ENCODE results near the gene C14orf39.
"Not testable (repeated sequence)": the region's sequence is repeated elsewhere in the genome, so short reads cannot be mapped to it uniquely, and the experiment has no call there.

C14orf39 gene

GRCh38 chr14:60485057-60485597 lies 736 bp downstream of the C14orf39 start:
- no peak for DNase-seq (ENCODE audit: extremely low spot score)
- ChIA-PET POLR2A (no interaction called here), CTCF (interaction anchor here (0.6 kb wide), 1 partner anchor 135 kb away, joined by 3 read pairs; no protein-coding TSS in a partner anchor)
- TF ChIP-seq NFRKB (IDR thresholded peaks at IDR 0.05), result no peak
- no peak for TF ChIP-seq FOXA1 (IDR thresholded peaks at IDR 0.05)
- TF ChIP-seq TARDBP (IDR thresholded peaks at IDR 0.05), result no peak
- no peak for TF ChIP-seq CTBP1 (IDR thresholded peaks at IDR 0.05; ENCODE audit: borderline replicate concordance)
- no peak for TF ChIP-seq SUZ12 (IDR thresholded peaks at IDR 0.05)
- TF ChIP-seq ELF4 (IDR thresholded peaks at IDR 0.05), result no peak
- TF ChIP-seq FOXM1 (IDR thresholded peaks at IDR 0.05; ENCODE audit: borderline replicate concordance), result no peak
- TF ChIP-seq HDGF (IDR thresholded peaks at IDR 0.05; ENCODE audit: borderline replicate concordance), result no peak
- no peak for TF ChIP-seq SP1 (IDR thresholded peaks at IDR 0.05)
- TF ChIP-seq ZNF384 (IDR thresholded peaks at IDR 0.05), result no peak
- no peak for TF ChIP-seq LEF1 (IDR thresholded peaks at IDR 0.05; ENCODE audit: borderline replicate concordance)
- TF ChIP-seq L3MBTL2 (conservative IDR thresholded peaks at IDR 0.05), result no peak
- TF ChIP-seq BHLHE40 (IDR thresholded peaks at IDR 0.05; ENCODE audit: borderline replicate concordance), result no peak
- no peak for TF ChIP-seq PKNOX1 (IDR thresholded peaks at IDR 0.05)
- TF ChIP-seq FOXK2 (IDR thresholded peaks at IDR 0.05), result no peak
- TF ChIP-seq ARNT (IDR thresholded peaks at IDR 0.05), result no peak

GRCh38 chr14:60482743-60483142 lies 3.1 kb downstream of the C14orf39 start:
- DNase-seq (ENCODE audit: extremely low spot score), result no peak
- ChIA-PET CTCF (no interaction called here), POLR2A (no interaction called here)
- TF ChIP-seq SUZ12 (IDR thresholded peaks at IDR 0.05), result no peak

GRCh38 chr14:60480248-60480647 lies 5.6 kb downstream of the C14orf39 start:
- CTCF ChIA-PET; POLR2A ChIA-PET; DNase-seq (ENCODE audit: extremely low spot score): not testable (repeated sequence)

- TF ChIP-seq CTBP1 (IDR thresholded peaks at IDR 0.05; ENCODE audit: borderline replicate concordance) (no peak), NFRKB (IDR thresholded peaks at IDR 0.05) (no peak), LEF1 (IDR thresholded peaks at IDR 0.05; ENCODE audit: borderline replicate concordance) (no peak), SP1 (IDR thresholded peaks at IDR 0.05) (no peak), HDGF (IDR thresholded peaks at IDR 0.05; ENCODE audit: borderline replicate concordance) (no peak), FOXK2 (IDR thresholded peaks at IDR 0.05) (no peak), PKNOX1 (IDR thresholded peaks at IDR 0.05) (no peak), ZNF384 (IDR thresholded peaks at IDR 0.05) (no peak), FOXM1 (IDR thresholded peaks at IDR 0.05; ENCODE audit: borderline replicate concordance) (no peak), ARNT (IDR thresholded peaks at IDR 0.05) (no peak), SUZ12 (IDR thresholded peaks at IDR 0.05) (no peak)
- DNase-seq (ENCODE audit: extremely low spot score), result no peak
- POLR2A ChIA-PET, result no interaction called here
- CTCF ChIA-PET, result no interaction called here
Measured at GRCh38 chr14:60455875-60456274, 30.0 kb downstream of the C14orf39 start.

- ChIA-PET CTCF (no interaction called here), POLR2A (no interaction called here)
- TF ChIP-seq PKNOX1 (IDR thresholded peaks at IDR 0.05), result no peak
- no peak for TF ChIP-seq L3MBTL2 (conservative IDR thresholded peaks at IDR 0.05)
- TF ChIP-seq ZNF384 (IDR thresholded peaks at IDR 0.05), result no peak
- TF ChIP-seq NFRKB (IDR thresholded peaks at IDR 0.05), result no peak
- TF ChIP-seq FOXA1 (IDR thresholded peaks at IDR 0.05), result no peak
- TF ChIP-seq SP1 (IDR thresholded peaks at IDR 0.05), result no peak
- TF ChIP-seq CTBP1 (IDR thresholded peaks at IDR 0.05; ENCODE audit: borderline replicate concordance), result no peak
- TF ChIP-seq ELF4 (IDR thresholded peaks at IDR 0.05), result no peak
- TF ChIP-seq LEF1 (IDR thresholded peaks at IDR 0.05; ENCODE audit: borderline replicate concordance), result no peak
- TF ChIP-seq FOXM1 (IDR thresholded peaks at IDR 0.05; ENCODE audit: borderline replicate concordance), result no peak
- TF ChIP-seq HDGF (IDR thresholded peaks at IDR 0.05; ENCODE audit: borderline replicate concordance), result no peak
- no peak for DNase-seq (ENCODE audit: extremely low spot score)
Measured at GRCh38 chr14:60430276-60430675, 55.6 kb downstream of the C14orf39 start.

- no peak for DNase-seq (ENCODE audit: extremely low spot score)
- ChIA-PET POLR2A (no interaction called here), CTCF (no interaction called here)
- TF ChIP-seq ARNT (IDR thresholded peaks at IDR 0.05) (no peak), SP1 (IDR thresholded peaks at IDR 0.05) (no peak), FOXK2 (IDR thresholded peaks at IDR 0.05) (no peak), LEF1 (IDR thresholded peaks at IDR 0.05; ENCODE audit: borderline replicate concordance) (no peak), FOXM1 (IDR thresholded peaks at IDR 0.05; ENCODE audit: borderline replicate concordance) (no peak), FOXA1 (IDR thresholded peaks at IDR 0.05) (no peak), PKNOX1 (IDR thresholded peaks at IDR 0.05) (no peak), SUZ12 (IDR thresholded peaks at IDR 0.05) (no peak), L3MBTL2 (conservative IDR thresholded peaks at IDR 0.05) (no peak), HDGF (IDR thresholded peaks at IDR 0.05; ENCODE audit: borderline replicate concordance) (no peak), NFRKB (IDR thresholded peaks at IDR 0.05) (no peak), ELF4 (IDR thresholded peaks at IDR 0.05) (no peak), ZNF384 (IDR thresholded peaks at IDR 0.05) (no peak)
Measured at GRCh38 chr14:60420050-60420449, 65.8 kb downstream of the C14orf39 start.

DNA sequence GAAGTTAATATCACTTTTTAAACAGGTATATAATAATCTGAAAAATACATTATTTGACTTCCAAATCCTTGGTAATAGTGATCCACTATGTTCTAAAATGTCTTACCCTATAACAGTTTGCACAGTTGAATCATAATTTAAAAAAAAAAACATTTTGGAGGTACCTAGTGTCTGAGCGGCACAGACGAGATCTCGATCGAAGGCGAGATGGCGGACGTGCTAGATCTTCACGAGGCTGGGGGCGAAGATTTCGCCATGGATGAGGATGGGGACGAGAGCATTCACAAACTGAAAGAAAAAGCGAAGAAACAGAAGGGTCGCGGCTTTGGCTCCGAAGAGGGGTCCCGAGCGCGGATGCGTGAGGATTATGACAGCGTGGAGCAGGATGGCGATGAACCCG lies 88.3 kb downstream of the C14orf39 start:
- POLR2A ChIA-PET; CTCF ChIA-PET; DNase-seq (ENCODE audit: extremely low spot score): not testable (repeated sequence)

All from HEK293T (cell line).